PFSK-1 (cell line): Measurements from ENCODE around the gene NR4A3.

Source experiments
- FOXP2 ChIP-seq: optimal IDR thresholded peaks from 2 replicates; pipeline ENCODE3; 2011; ENCODE audit warnings: borderline replicate concordance, control low read depth, inconsistent platforms; ENCODE audit not compliant: insufficient read depth; ENCODE audit errors: extremely low read length, extremely low read depth
- POLR2AphosphoS5 ChIP-seq: IDR thresholded peaks from 2 replicates; pipeline ENCODE4 v1.6.1; 2012; ENCODE audit warnings: low read depth, mild to moderate bottlenecking, control low read depth, low read length, moderate library complexity
- REST ChIP-seq, 2 experiments: IDR thresholded peaks; 2 replicates each; pipeline versions ENCODE4 v1.6.1 to v1.8.0; 2011 to 2012; ENCODE audit warnings: low read depth in 2 of 2, low read length in 2 of 2, control low read depth in 1 of 2, inconsistent platforms in 1 of 2, mild to moderate bottlenecking in 1 of 2, moderate library complexity in 1 of 2; ENCODE audit not compliant: insufficient read depth in 1 of 2
- SIN3A ChIP-seq: IDR thresholded peaks from 2 replicates; pipeline ENCODE4 v1.6.1; 2012; ENCODE audit warnings: mild to moderate bottlenecking, low read length, moderate library complexity, borderline replicate concordance; ENCODE audit not compliant: insufficient read depth
- TAF1 ChIP-seq: IDR thresholded peaks from 2 replicates; pipeline ENCODE4 v1.6.1; 2012; ENCODE audit warnings: low read length, control low read depth, borderline replicate concordance; ENCODE audit not compliant: insufficient read depth

NR4A3 gene

DNA sequence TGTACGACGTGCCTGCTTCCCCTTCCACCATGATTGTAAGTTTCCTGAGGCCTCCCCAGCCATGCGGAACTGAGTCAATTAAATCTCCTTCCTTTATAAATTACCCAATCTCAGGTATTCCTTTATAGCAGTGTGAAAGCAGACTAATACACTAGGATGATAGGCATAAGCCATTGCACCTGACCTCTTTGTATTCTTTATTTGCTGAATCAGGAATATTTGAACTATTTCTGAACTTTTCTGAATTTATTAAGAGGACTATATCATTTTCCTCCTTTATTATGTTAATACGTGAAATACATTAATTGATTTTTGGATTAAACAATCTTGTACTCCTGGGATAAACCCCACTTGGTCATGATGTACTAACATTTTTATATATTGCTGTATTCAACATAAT, 28.2 kb upstream of the NR4A3 start:
- no peak for TF ChIP-seq TAF1
- no peak for TF ChIP-seq SIN3A
- no peak for TF ChIP-seq POLR2AphosphoS5
- TF ChIP-seq REST (IDR thresholded peaks at IDR 0.05; ENCODE audit: insufficient read depth in 1 of 2, low read depth in 2 of 2, low read length in 2 of 2): no peak
- no peak for TF ChIP-seq FOXP2

- TF ChIP-seq FOXP2 (no peak), POLR2AphosphoS5 (no peak), SIN3A (no peak), TAF1 (no peak), REST (IDR thresholded peaks at IDR 0.05; ENCODE audit: insufficient read depth in 1 of 2, low read depth in 2 of 2, low read length in 2 of 2) (no peak)
Measured at GRCh38 chr9:99796231-99796630, 25.5 kb upstream of the NR4A3 start.

GRCh38 chr9:99801775-99802174, 19.9 kb upstream of the NR4A3 start:
- TF ChIP-seq REST (IDR thresholded peaks at IDR 0.05; ENCODE audit: insufficient read depth in 1 of 2, low read depth in 2 of 2, low read length in 2 of 2): no peak

DNA sequence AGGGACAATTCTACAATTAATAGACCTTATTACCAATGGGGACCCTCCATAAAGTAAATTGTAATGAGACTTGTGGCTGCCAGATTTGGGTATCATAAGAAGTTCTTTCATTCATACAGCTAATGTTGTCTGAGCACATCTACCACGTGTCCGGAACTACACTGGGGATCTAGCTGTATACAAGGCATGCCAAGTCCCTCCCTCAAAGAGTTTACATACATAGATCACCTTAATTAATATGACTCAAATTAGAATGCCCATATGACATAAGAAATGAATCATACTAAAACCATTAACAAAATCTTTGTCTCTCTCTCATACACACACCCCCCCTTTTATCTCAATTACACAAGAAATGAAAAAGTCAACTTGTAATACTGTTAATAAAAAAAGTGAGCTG, 18.0 kb upstream of the NR4A3 start:
- TF ChIP-seq SIN3A (no peak), FOXP2 (no peak), POLR2AphosphoS5 (no peak)

DNA sequence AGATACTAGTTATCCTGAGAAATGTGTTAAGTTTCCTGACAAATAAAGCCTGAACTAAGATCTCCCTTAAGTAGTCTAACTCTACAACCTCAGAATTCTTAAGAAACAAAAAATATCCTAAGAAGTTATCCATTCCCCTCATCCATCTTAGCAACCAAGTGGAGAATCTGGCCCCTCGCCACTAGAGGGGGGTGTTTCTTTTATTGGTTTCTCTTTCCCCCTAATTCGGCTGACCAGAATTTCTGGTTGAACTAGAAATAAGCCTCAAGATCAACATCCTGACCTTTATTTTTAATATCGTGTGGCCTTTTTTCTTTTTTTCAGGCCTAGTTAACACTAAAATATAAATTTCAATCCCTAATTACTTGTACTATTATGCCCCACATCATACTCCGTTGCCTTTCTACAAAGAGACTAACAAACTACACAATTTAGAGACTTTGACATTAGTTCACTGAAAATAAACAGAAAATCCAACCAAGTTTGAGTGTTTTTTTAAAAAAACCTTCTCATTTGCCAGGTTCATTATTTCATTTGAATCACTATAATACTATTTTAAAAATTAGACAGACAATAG, 14.3 kb upstream of the NR4A3 start:
- TF ChIP-seq POLR2AphosphoS5: no peak
- no peak for TF ChIP-seq FOXP2
- TF ChIP-seq REST (IDR thresholded peaks at IDR 0.05; ENCODE audit: insufficient read depth in 1 of 2, low read depth in 2 of 2, low read length in 2 of 2): no peak
- no peak for TF ChIP-seq TAF1
- no peak for TF ChIP-seq SIN3A
